ENCODE measurements around the gene TRAF5. TPM values are rescaled to one million over a fixed set of nuclear protein-coding genes. Genes with fewer than 3 reads are reported as not detected.
A peak's percentile ranks its signal among the peaks of the same experiment; 100 is the strongest.
"Not testable (repeated sequence)": the region's sequence is repeated elsewhere in the genome, so short reads cannot be mapped to it uniquely, and the experiment has no call there.

TRAF5 gene
- polyA plus RNA-seq, 1 donor = 23.1 TPM

DNA sequence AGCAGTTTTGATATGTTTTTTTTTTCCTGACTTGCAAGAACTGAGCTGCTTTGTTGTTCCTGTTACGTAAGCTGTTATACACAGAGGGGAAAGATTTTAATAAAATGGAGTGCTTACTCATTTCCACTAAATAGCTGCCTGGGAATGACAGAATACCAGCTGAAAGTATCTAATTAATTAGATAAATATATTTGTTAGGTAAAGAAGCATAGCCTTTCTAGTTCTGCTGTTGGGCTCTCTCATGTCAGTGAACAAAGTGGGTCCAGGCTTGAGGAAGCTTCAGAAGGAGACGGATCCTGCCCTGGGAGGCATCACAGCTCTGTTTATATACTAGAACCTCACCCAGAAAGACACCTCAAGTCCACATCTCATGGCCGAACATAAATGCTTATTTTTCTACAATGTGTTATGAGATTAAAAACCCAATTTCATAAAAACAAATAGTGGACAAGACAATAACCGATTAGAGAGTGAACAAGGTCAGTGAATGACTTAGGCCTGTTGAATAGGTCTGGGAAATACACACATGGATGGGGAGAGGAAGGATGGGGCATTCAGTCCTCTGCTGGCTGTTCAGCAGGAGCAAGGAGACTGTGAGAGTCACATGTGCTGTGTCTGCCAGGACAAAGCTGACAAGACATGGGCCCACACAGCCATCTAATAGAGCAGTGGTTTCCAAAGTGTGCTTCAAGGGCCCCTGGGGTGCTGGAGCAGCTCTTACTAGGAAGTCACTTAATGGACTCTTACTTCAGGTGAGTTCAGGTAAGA lies 20.6 kb downstream of the TRAF5 start:
- no peak for DNase-seq

DNA sequence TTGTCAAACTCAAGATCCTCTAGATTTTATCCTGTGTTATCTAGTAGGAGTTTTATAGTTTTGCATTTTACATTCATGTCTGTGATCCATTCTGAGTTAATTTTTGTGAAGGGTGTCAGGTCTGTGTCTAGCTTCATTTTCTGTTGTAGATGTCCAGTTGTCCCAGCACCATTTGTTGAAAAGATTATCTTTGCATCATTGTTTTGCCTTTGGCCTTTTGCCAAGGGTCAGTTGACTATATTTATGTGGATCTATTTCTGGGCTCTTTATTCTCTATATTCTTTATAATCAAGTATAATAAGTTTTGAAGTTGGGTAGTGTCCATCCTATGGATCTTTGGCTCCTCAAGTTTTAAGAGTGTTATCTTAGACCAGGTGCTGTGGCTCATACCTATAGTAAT lies 21.9 kb downstream of the TRAF5 start:
- no peak for DNase-seq

DNA sequence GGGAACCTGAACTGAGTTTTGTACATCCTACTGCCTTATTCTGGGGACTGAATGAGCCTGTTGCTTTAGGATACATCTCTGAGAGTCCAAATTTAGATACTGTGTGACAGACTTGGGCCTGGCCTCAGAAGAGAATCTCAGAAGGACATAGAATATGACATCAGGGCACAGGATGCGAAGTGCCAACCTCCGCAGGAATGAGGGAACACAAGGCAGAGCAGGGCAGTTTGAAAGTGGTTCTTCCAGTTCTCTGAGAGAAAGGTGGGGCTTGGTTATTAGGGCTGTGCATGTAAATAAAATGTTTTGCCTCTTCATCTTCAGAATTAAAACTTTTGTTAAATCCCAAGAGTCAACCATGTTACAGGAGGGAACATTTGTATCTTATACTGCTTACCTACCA lies 23.1 kb downstream of the TRAF5 start:
- no peak for DNase-seq

DNA sequence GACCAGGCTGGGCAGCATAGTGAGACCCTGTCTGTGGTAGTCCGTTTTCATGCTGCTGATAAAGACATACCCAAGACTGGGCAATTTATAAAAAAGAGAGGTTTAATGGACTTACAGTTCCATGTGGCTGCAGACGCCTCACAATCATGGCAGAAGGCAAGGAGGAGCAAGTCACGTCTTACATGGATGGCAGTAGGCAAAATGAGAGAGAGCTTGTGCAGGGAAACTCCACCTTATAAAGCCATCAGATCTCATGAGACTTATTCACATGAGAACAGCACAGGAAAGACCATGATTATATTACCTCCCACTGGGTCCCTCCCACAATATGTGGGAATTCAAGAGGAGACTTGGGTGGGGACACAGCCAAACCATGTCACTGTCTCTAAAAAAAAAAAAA lies 25.4 kb downstream of the TRAF5 start:
- DNase-seq = not testable (repeated sequence)

DNA sequence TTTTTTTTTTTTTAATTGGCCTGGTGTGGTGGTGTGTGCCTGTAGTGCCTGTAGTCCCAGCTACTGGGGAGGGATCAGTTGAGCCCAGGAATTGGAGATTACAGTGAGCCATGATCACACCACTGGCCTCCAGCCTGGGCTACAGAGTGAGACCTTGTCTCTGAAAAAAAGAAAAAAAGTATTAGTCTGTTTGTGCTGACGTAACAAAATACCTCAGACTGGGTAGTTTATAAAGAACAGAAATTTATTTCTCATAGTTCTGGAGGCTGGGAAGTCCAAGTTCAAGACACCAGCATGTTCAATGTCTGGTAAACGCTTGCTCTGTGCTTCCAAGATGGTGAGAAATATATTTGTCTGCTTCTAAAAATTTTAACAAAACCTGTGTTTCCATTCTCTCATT lies 25.8 kb downstream of the TRAF5 start:
- DNase-seq = no peak

DNA sequence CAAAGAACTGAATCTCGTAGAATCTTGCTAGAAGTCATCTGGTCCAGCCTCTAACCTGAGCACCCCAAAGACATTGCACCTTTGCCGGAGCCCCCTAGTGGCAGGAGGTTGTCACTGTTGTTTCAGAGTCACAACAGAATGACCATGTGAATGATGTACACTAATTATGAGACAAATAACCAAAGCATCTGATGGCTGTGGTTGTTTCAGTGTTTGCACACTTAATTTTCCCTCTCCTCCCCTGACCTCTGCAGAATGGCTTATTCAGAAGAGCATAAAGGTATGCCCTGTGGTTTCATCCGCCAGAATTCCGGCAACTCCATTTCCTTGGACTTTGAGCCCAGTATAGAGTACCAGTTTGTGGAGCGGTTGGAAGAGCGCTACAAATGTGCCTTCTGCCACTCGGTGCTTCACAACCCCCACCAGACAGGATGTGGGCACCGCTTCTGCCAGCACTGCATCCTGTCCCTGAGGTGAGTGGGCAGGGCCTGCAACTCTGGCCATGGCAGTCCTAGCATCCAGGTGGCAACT lies 26.4 kb downstream of the TRAF5 start:
- no peak for DNase-seq

DNA sequence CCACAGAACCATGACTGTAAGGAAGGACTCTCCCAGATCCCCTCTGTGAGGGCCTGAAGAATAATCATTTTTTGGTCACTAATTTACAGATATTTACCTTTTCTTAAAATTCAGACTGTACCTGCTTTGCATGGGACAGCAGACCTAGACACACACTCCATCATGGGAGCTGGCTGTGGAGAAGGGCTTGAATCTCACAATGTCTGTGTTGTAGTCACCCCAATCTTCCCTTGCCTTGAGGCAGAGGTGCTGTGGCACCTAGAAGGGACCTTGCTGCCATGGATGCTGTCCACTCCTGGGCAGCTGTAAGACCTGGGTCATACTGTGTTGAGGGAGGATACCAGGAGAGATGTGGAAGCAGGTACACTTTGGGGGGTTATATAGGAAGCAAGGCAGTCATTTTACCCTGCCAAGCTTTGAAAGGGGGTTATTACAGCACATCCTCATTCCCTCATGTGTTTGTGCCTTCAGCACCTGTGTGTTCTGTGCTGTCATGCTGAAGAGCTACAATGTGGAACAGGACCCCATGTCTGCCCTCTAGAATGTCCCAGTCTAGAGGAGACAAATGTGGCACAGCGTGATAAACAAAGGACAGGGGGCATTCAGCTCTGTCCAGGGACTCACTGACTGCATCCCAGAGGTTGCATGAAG lies 27.1 kb downstream of the TRAF5 start:
- DNase-seq = no peak

DNA sequence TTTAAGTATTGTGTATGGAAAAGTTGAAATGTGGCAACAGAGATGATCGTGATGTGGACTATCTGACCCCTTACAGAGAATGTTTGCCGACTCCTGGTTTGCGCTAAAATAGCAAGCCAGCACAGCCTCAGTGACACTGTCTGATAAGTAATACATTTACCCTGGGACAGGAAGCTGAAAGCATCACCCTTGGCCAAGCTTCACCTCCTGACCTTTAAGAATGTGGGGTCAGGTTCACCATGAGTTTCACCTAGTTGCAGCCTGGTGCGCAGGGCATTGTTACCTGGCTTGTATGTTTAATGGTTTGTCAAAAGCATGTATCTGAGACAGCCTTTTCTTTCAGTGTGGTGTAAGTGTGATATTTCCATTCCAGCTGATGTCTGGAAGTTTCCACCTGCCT lies 29.2 kb downstream of the TRAF5 start:
- no peak for DNase-seq

DNA sequence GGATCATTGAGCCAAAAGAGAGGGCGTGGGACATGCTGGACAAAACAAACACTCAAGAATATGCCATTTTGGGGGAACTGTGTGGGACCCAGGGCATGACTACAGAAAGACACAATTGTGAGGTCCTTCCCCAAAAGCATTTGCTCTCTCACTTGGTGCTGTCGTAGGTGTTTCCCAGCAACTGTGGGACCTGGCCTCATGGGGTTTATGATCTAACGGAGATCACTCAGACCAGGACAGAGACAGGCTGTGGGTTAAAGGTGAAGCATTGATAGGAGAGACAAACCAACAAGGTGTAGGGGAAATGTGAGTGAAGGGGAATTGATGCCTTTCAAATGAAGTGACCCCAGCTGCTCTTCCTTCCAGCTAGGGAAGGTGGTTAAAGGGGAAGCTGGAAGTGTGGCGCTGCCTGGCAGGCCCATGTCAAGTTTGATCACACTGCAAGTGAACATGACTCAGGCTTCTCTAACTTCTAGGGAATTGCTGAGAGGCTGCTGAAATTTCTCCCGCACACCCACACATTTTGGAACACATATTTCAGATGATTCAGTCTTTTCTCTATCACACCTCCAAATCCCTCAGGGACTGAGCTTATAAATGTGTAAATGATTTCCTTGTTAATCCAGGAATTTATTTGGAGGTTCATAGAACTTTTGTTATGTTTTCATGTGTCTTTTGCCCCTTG lies 30.2 kb downstream of the TRAF5 start:
- DNase-seq = no peak

DNA sequence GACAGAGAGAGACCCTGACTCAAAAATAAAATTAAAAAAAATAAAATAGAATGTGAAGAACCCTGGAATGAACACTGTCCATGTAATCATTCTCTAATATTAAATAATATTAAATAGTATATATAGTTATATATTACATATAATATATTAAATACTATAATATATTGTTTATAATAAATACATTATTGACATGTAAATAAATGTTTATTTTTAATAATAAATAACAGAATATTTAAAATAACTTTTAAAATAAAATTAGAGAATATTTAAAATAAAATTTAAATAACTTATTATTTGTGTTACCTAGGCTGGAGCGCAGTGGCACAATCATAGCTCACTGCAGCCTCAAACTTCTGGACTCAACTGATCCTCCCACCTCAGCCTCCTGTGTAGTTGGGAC lies 32.1 kb downstream of the TRAF5 start:
- DNase-seq = no peak

DNA sequence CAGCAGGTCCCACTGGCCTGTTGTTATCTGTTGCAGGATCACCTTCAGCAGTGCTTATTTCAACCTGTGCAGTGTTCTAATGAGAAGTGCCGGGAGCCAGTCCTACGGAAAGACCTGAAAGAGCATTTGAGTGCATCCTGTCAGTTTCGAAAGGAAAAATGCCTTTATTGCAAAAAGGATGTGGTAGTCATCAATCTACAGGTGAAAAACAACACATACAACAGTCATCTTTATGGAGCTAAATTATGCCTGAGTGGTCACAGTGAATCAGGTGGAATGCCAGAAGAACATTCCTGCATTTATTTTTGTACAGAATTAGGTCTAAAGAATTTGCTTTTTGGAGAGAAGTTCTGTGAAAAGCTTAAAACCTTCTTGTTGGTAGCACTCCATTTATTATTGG lies 33.2 kb downstream of the TRAF5 start:
- DNase-seq = no peak

DNA sequence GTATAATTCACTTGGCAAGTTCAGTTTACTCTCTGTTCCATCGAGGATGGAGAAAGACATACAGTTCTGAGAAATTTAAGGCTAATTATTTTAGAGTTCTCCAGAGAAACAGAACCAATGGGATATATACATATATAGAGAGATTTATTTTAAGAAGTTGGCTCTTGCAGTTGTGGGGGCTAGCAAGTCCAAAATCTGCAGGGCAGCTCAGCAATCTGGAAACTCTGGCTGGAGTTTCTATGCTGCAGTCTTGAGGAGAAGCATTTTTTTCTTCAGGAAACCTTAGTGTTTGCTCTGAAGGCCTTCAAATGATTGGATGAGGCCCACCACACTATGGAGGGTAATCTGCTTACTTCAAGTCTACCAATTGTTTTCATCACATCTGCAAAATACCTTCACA lies 34.6 kb downstream of the TRAF5 start:
- DNase-seq = no peak

DNA sequence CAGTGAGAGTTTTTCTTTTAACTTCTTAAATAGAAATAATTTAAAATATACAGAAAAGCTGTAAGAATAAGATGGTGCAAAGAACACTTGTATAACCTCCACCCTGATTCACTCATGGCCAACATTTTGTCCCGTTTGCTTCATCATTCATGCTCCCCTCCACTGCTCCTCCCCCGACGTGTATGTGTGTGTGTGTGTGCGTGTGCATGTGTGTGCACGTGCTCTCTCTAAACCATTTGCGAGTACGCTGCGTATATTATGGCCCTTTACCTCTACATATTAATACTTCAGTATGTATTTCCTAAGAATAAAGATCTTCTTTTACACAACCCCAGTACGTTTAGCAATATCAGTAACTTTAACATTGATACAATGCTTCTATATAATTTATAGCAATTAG lies 43.0 kb downstream of the TRAF5 start:
- DNase-seq = no peak

DNA sequence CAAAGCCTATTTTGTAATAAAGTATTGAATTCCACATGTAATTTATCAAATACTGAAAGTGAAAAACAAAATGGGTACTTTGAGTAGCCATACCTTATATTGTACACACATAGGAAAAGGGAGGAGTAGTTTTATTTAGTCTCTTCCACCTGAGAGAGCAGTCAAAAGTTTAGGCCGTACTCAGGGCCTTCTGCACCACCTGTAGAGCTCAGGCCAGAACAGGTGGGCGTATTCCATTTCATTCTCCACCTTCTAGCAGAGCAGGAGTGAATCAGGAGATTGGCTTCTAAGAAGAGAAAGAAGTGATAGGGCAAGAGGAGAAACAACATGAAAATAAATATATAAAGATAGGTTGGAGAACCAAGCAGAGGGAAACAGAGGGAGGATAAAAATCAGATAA lies 44.0 kb downstream of the TRAF5 start:
- DNase-seq = no peak

DNA sequence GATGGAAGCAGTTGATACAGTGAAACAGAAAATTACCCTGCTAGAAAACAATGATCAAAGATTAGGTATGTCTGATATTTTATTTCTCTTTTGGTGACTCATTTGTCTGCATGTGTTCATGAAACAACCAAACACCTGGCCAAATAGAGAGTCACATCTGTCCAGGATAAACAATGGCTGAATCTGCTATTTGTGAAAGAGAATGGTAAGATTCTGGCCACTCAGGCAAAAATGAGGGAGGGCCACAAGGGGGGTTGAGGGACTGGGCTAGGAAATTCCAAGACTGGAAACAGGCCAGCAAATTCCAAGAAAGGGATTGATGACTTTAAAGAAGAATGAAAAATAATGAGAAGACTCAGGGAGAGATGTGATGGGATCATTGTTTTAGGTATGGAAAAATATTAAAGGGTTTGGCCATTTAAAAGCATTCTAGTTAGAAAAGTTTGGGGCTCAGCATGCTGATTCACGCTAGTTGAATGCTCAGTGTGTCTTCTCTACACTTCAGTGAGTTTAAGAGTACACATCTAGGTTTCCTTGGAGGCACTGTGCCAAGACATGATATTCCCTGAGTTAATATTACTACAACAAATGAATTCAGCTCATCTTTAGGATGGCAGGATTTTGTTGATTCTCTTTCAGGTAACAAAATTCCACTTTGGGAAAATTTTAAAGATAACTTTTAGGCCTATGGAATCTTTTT lies 44.9 kb downstream of the TRAF5 start:
- no peak for DNase-seq

DNA sequence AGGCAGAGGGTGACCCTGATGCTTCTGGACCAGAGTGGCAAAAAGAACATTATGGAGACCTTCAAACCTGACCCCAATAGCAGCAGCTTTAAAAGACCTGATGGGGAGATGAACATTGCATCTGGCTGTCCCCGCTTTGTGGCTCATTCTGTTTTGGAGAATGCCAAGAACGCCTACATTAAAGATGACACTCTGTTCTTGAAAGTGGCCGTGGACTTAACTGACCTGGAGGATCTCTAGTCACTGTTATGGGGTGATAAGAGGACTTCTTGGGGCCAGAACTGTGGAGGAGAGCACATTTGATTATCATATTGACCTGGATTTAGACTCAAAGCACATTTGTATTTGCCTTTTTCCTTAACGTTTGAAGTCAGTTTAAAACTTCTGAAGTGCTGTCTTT lies 45.8 kb downstream of the TRAF5 start:
- no peak for DNase-seq

DNA sequence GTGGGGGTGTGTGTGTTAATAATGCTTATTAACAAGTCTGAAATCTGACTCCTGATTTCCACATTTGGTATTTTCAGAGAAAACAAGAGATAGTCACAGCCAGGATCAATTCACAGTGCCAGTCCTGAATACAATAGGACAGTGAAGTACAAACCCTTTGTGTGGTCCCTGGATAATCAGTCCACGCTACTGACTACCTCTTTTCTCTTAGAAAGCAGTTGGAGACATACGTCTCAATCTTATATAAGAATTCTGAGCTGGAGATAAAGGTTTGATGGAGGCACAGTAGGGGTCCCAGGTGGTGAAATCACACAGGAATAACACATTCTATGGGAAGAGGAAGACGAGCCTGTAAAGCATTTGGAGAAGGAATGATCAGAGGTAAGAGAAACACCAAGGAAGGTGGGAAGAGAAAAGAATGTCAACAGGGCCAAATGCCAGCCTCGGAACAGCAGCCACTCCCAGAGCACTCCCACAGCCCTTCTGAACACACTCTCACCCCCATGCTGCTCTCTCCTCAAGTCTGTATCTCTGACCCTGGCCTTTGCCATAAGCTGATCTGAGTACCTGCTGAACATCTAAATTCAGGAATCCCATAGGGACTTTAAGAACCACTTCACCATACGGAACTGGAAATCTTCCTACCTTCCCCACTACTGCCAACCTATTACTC lies 48.6 kb downstream of the TRAF5 start:
- no peak for DNase-seq

DNA sequence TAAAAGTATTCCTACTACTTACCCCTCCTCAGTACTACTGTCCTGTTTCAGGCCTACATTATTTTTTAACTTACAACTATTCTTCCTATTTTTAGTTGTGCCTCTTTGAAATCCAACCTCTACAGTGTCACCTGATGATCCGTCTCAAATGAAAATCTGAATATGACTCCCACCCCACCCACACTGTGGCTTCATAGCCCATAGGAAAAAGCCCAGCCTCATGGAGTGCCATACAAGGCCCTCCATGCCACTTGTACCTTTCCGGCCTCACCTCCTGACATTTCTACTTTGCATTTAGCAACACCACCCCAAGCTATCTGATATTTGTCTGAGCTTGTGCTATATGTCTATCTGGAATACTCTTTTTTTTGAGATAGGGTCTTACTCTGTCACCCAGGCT lies 49.3 kb downstream of the TRAF5 start:
- no peak for DNase-seq

DNA sequence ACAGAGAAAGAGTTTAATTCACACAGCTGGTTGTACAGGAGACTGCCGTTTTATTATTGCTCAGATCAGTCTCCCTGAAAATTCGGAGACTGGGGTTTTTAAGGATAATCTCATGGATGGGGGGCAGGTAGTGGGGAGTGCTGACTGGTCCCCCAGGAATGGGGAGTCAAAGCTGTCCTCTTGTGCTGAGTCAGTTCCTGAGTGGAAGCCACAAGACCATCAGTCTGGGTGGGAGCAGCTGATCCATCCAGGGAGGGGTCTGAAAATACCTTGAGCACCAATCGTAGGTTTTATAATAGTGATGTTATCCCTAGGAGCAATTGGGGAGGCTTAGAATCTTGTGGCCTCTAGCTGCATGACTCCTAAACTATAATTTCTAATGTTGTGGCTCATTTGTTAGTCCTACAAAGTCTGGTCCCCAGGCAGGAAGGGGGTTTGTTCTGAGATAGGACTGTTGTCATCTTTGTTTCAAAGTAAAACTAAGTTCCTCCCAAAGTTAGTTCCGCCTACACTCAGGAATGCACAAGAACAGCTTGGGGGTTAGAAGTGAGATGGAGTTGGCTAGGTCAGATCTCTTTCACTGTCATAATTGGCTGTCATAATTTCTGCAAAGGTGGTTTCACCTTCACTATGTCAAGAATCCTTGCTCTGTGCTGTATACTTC lies 50.3 kb downstream of the TRAF5 start:
- DNase-seq = no peak

DNA sequence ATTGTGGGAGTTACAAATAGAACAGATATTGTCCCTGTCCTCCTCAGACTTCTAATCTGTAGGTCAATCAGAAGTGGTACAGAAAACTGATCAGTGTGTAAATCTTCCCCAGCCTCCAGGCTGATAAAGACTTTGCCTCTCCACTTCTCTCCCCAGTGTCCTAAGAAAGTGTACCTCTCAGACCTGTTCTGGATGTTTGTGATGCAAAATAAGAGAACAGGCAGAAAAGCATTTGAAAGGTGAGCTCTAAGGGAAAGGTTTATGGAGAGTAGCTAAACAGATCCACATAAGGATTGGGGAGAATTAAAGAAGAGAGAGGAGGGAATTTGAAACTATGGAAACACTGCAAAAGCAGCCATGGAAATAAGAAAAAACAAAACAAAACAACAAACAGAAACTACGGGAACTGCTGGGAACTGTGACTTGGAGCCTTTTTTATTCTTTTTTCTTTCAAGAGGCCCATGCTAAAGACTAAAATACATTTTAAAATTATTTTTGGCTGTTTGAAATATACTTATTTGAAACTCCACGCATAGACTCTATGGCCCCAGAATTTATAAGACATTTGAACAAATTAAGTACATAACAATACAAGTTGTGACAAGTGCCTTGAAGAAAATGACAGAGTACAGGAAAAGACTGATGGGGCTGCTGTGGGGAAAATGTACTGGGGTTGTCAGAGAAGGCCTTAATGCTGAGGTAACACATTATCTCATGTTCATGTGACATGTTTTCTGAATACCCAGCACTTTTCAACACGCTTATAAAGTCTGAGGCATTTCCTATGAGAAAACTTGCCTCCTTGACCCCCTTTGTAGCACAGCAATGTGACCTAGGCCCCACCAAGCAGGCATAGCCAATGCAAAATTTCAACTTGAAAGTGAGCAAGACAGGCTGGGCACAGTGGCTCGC lies 51.2 kb downstream of the TRAF5 start:
- peak; percentile 33 for DNase-seq

DNA sequence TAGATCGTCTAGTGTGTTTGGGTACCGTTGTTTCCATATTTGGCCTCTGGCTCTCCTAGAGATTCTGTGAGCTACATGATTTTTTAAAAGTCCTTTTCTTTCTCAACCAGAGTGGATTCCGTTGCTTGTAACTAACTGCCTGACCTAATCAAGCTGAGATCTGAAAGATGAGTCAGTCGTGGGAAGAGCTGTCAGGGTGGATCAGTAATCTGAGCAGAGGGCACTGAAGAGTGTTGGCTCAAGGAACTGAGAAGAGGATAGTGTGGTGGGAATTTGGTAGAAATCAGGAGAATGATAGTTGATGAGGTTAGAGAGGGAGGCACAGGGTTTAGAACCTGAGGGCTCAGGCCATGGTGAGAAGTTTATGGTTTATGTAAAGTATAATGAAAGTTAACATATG lies 52.2 kb downstream of the TRAF5 start:
- DNase-seq = no peak

Data from hindlimb muscle (tissue), 1 donor.